Left hindlimb (tissue), 1 donor: Measurements from ENCODE around the gene SUCNR1.
A peak's percentile ranks its signal among the peaks of the same experiment; 100 is the strongest.
"Not testable (repeated sequence)": the region's sequence is repeated elsewhere in the genome, so short reads cannot be mapped to it uniquely, and the experiment has no call there.

Source experiments
- DNase-seq: peaks from one replicate; pipeline ENCODE4 v3.0.0-alpha.2; 2018

SUCNR1 gene

GRCh38 chr3:151874079-151874478, 636 bp downstream of the SUCNR1 start:
- DNase-seq: not testable (repeated sequence)

- DNase-seq: no peak
Observed at GRCh38 chr3:151875759-151876158, 2.3 kb downstream of the SUCNR1 start.

- no peak for DNase-seq
Observed at GRCh38 chr3:151877269-151877668, 3.8 kb downstream of the SUCNR1 start.

GRCh38 chr3:151878465-151878864, 5.0 kb downstream of the SUCNR1 start:
- peak; percentile 40 for DNase-seq

GRCh38 chr3:151879037-151879436, 5.6 kb downstream of the SUCNR1 start:
- DNase-seq: no peak

GRCh38 chr3:151879679-151880415, 6.4 kb downstream of the SUCNR1 start:
- DNase-seq: no peak

GRCh38 chr3:151880416-151880690, 6.9 kb downstream of the SUCNR1 start:
- DNase-seq: no peak

GRCh38 chr3:151881137-151881536, 7.7 kb downstream of the SUCNR1 start:
- no peak for DNase-seq

GRCh38 chr3:151885397-151885796, 12.0 kb downstream of the SUCNR1 start:
- DNase-seq: not testable (repeated sequence)

- DNase-seq: not testable (repeated sequence)
Observed at GRCh38 chr3:151887450-151888211, 14.2 kb downstream of the SUCNR1 start.

GRCh38 chr3:151890721-151891141, 17.3 kb downstream of the SUCNR1 start:
- DNase-seq: no peak

GRCh38 chr3:151891721-151892120, 18.3 kb downstream of the SUCNR1 start:
- DNase-seq: no peak

- DNase-seq: no peak
Observed at GRCh38 chr3:151894219-151894618, 20.8 kb downstream of the SUCNR1 start.

GRCh38 chr3:151895478-151896241, 22.2 kb downstream of the SUCNR1 start:
- DNase-seq: no peak

GRCh38 chr3:151896246-151897012, 23.0 kb downstream of the SUCNR1 start:
- no peak for DNase-seq

- DNase-seq: not testable (repeated sequence)
Observed at GRCh38 chr3:151898121-151898520, 24.7 kb downstream of the SUCNR1 start.

- not testable (repeated sequence) for DNase-seq
Observed at GRCh38 chr3:151898564-151899261, 25.3 kb downstream of the SUCNR1 start.

GRCh38 chr3:151899996-151900395, 26.6 kb downstream of the SUCNR1 start:
- no peak for DNase-seq

- DNase-seq: no peak
Observed at GRCh38 chr3:151900460-151900859, 27.0 kb downstream of the SUCNR1 start.

- no peak for DNase-seq
Observed at GRCh38 chr3:151900884-151901643, 27.6 kb downstream of the SUCNR1 start.

- no peak for DNase-seq
Observed at GRCh38 chr3:151901644-151902285, 28.3 kb downstream of the SUCNR1 start.
